ENCODE results near the gene ZNF526. TPM values are rescaled to one million over a fixed set of nuclear protein-coding genes. Genes with fewer than 3 reads are reported as not detected.

ZNF526 gene
- polyA plus RNA-seq, 1 donor from 2014 or later: 2.1 TPM

- no peak overlapping the region for H3K27ac ChIP-seq (ENCODE audit: low read length)
- no peak overlapping the region for H3K4me3 ChIP-seq (ENCODE audit: low read length)
- no peaks in the 10 kb centered on the region for H3K36me3 ChIP-seq (ENCODE audit: insufficient read depth, low read length)
- no peaks in the 10 kb centered on the region for H3K9me3 ChIP-seq (ENCODE audit: low read length)
- H4K20me1 ChIP-seq (ENCODE audit: insufficient read depth): no peaks in the 10 kb centered on the region
- TF ChIP-seq POLR2AphosphoS5 (IDR thresholded peaks at IDR 0.05): no peak
- no peak for TF ChIP-seq RAD21 (conservative IDR thresholded peaks at IDR 0.05)
- TF ChIP-seq MXI1 (conservative IDR thresholded peaks at IDR 0.05; ENCODE audit: poor library complexity, severe bottlenecking): no peak
- TF ChIP-seq TAF1 (IDR thresholded peaks at IDR 0.05; ENCODE audit: low read depth): no peak
- no peak for TF ChIP-seq CTCF (IDR thresholded peaks at IDR 0.05; ENCODE audit: poor library complexity, severe bottlenecking)
- TF ChIP-seq REST (IDR thresholded peaks at IDR 0.05; ENCODE audit: borderline replicate concordance): no peak
- no peak for TF ChIP-seq EP300 (conservative IDR thresholded peaks at IDR 0.05; ENCODE audit: poor library complexity, severe bottlenecking)
- TF ChIP-seq EZH2 (IDR thresholded peaks at IDR 0.05; ENCODE audit: borderline replicate concordance, insufficient read depth, low read length, poor library complexity, severe bottlenecking): no peak
- no peak for TF ChIP-seq SMC3 (conservative IDR thresholded peaks at IDR 0.05; ENCODE audit: poor library complexity)
- H3K4me2 ChIP-seq (ENCODE audit: low read length): no peak overlapping the region
- no peak overlapping the region for H3K9ac ChIP-seq (ENCODE audit: low read length)
- no peaks in the 10 kb centered on the region for H3K9me2 ChIP-seq (ENCODE audit: insufficient read depth, low read length)
- H3K79me2 ChIP-seq (replicated peaks; ENCODE audit: insufficient read depth, low read length): no peaks in the 10 kb centered on the region
- no peaks in the 10 kb centered on the region for H3F3A ChIP-seq (ENCODE audit: insufficient read depth, low read length, poor library complexity, severe bottlenecking)
- H2AFZ ChIP-seq (ENCODE audit: low read depth, low read length): no peak overlapping the region
- no peaks in the 10 kb centered on the region for H3K27me3 ChIP-seq (ENCODE audit: insufficient read depth, low read depth, low read length)
Measured at GRCh38 chr19:42230571-42230970, 10.5 kb downstream of the ZNF526 start.

- no peak overlapping the region for H2AFZ ChIP-seq (ENCODE audit: low read depth, low read length)
- no peaks in the 10 kb centered on the region for H3F3A ChIP-seq (ENCODE audit: insufficient read depth, low read length, poor library complexity, severe bottlenecking)
- no peaks in the 10 kb centered on the region for H3K79me2 ChIP-seq (replicated peaks; ENCODE audit: insufficient read depth, low read length)
- no peak for TF ChIP-seq CTCF (IDR thresholded peaks at IDR 0.05; ENCODE audit: poor library complexity, severe bottlenecking)
- no peak for TF ChIP-seq EZH2 (IDR thresholded peaks at IDR 0.05; ENCODE audit: borderline replicate concordance, insufficient read depth, low read length, poor library complexity, severe bottlenecking)
- TF ChIP-seq EP300 (conservative IDR thresholded peaks at IDR 0.05; ENCODE audit: poor library complexity, severe bottlenecking): no peak
- no peak for TF ChIP-seq SMC3 (conservative IDR thresholded peaks at IDR 0.05; ENCODE audit: poor library complexity)
- TF ChIP-seq REST (IDR thresholded peaks at IDR 0.05; ENCODE audit: borderline replicate concordance): no peak
- TF ChIP-seq MXI1 (conservative IDR thresholded peaks at IDR 0.05; ENCODE audit: poor library complexity, severe bottlenecking): no peak
- TF ChIP-seq POLR2AphosphoS5 (IDR thresholded peaks at IDR 0.05): no peak
- TF ChIP-seq TAF1 (IDR thresholded peaks at IDR 0.05; ENCODE audit: low read depth): no peak
- TF ChIP-seq RAD21 (conservative IDR thresholded peaks at IDR 0.05): no peak
- no peaks in the 10 kb centered on the region for H3K9me2 ChIP-seq (ENCODE audit: insufficient read depth, low read length)
- no peaks in the 10 kb centered on the region for H4K20me1 ChIP-seq (ENCODE audit: insufficient read depth)
- H3K9me3 ChIP-seq (ENCODE audit: low read length): no peaks in the 10 kb centered on the region
- no peak overlapping the region for H3K27ac ChIP-seq (ENCODE audit: low read length)
- H3K27me3 ChIP-seq (ENCODE audit: insufficient read depth, low read depth, low read length): no peaks in the 10 kb centered on the region
- no peak overlapping the region for H3K4me2 ChIP-seq (ENCODE audit: low read length)
- no peak overlapping the region for H3K9ac ChIP-seq (ENCODE audit: low read length)
- H3K36me3 ChIP-seq (ENCODE audit: insufficient read depth, low read length): peaks cover 10% of the 10 kb centered on the region
- H3K4me3 ChIP-seq (ENCODE audit: low read length): no peak overlapping the region
Measured at GRCh38 chr19:42232435-42232834, 12.3 kb downstream of the ZNF526 start.

All from neural cell (in vitro differentiated cells).